OCI-LY7 (cell line): Measurements from ENCODE around the gene SPCS2.

Source experiments
- EZH2phosphoT487 ChIP-seq: fragments of 200-600 bp; sonication (generic); IDR thresholded peaks from 2 replicates; pipeline ENCODE4 v1.6.1; 2018; ENCODE audit warnings: low read depth, borderline replicate concordance, mild to moderate bottlenecking, mixed run types, antibody characterized with exemption, low read length, moderate library complexity, mixed read lengths
- TF ChIP-seq, protein P1 (sequence below): fragments of 200-600 bp; sonication (generic); conservative IDR thresholded peaks from 2 replicates; pipeline ENCODE4 v1.5.1; 2014; ENCODE audit warnings: mild to moderate bottlenecking, antibody characterized with exemption, low read length, moderate library complexity, mixed read lengths

DNA sequence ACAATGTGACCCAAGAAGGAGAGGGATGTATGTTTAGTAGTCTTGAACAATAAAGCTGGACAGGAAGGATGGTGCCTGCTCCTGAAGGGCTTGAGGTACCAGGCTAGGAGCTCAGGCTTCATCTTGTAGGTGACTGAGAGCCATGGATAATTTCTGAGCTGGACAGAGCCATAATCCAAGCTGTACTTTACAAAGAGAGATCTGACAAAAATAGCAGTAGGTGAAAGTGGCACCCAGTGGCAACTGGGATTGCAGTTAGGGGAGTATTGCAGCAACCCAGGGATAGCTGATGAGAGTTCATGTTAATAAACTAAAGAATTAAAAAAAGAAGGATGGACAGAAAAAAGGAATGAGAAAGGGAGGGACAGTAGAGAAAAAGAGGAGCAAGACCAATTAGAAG, 7.6 kb upstream of the SPCS2 start:
- TF ChIP-seq, protein P1, sequence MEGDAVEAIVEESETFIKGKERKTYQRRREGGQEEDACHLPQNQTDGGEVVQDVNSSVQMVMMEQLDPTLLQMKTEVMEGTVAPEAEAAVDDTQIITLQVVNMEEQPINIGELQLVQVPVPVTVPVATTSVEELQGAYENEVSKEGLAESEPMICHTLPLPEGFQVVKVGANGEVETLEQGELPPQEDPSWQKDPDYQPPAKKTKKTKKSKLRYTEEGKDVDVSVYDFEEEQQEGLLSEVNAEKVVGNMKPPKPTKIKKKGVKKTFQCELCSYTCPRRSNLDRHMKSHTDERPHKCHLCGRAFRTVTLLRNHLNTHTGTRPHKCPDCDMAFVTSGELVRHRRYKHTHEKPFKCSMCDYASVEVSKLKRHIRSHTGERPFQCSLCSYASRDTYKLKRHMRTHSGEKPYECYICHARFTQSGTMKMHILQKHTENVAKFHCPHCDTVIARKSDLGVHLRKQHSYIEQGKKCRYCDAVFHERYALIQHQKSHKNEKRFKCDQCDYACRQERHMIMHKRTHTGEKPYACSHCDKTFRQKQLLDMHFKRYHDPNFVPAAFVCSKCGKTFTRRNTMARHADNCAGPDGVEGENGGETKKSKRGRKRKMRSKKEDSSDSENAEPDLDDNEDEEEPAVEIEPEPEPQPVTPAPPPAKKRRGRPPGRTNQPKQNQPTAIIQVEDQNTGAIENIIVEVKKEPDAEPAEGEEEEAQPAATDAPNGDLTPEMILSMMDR = 0 out of 2 replicates have a peak, but pooled peaks have one; percentile 5
- TF ChIP-seq EZH2phosphoT487 = no peak
